ENCODE measurements around the gene KIF20A. TPM values are rescaled to one million over a fixed set of nuclear protein-coding genes. Genes with fewer than 3 reads are reported as not detected.

KIF20A gene
- total RNA-seq, 1 experiment from 2014 or later = 74.2 TPM

DNA sequence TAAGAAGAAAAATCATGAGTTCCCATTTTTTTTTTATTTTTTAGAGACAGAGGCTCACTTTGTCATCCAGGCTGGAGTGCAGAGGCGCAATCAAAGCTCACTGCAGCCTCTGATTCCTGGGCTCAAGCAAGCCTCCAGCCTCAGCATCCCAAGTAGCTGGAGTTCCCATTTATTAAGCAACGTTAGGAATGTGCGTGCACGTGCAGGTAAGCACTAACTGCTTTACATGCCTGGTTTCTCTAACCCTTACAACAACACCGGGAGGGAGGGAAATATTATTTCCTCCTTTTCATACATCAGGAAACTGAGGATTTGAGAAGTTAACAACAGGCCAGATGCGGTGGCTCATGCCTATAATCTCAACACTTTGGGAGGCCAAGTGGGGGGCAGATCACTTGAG is 50.5 kb downstream of the KIF20A start:
- no peak for TF ChIP-seq EZH2 (IDR thresholded peaks at IDR 0.05)
- TF ChIP-seq, protein P1, sequence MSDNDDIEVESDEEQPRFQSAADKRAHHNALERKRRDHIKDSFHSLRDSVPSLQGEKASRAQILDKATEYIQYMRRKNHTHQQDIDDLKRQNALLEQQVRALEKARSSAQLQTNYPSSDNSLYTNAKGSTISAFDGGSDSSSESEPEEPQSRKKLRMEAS (IDR thresholded peaks at IDR 0.05) = no peak
- no peak for TF ChIP-seq EGR1 (IDR thresholded peaks at IDR 0.05; ENCODE audit: low read depth)
- no peak for TF ChIP-seq JUND (IDR thresholded peaks at IDR 0.05)
- Histone ChIP-seq H3K9ac (ENCODE audit: low read length) (no peak overlapping the region), H3K9me2 (ENCODE audit: insufficient read depth) (no peaks in the 10 kb centered on the region), H3K36me3 (ENCODE audit: control insufficient read depth in 1 of 2, insufficient read depth in 2 of 2, low read length in 2 of 2) (no peaks in the 10 kb centered on the region), H3K79me2 (ENCODE audit: insufficient read depth, low read length) (no peaks in the 10 kb centered on the region), H3K9me3 (ENCODE audit: control insufficient read depth in 1 of 2, insufficient read depth in 1 of 2, low read depth in 1 of 2, low read length in 2 of 2) (peaks cover 5 to 8% of the 10 kb centered on the region in 2 experiments; a peak in 3 of 4 replicates), H3K4me2 (ENCODE audit: low read length) (no peak overlapping the region), H3K4me3 (replicated peaks in 1 of 2; ENCODE audit: low read depth in 1 of 2, low read length in 2 of 2) (no peak overlapping the region), H3K4me1 (ENCODE audit: control insufficient read depth in 1 of 2, insufficient read depth in 2 of 2, low read length in 2 of 2) (no peaks in the 10 kb centered on the region), H3K27me3 (ENCODE audit: insufficient read depth, low read length) (no peaks in the 10 kb centered on the region), H2AFZ (ENCODE audit: low read depth, low read length, poor library complexity, severe bottlenecking) (no peak overlapping the region), H4K20me1 (ENCODE audit: insufficient read depth) (no peaks in the 10 kb centered on the region), H3K27ac (ENCODE audit: low read depth, low read length) (no peak overlapping the region)
- CTCF ChIA-PET = interaction anchor here (0.7 kb wide), 1 partner anchor 65 kb away, joined by 5 read pairs; no protein-coding TSS in a partner anchor
- RAD21 ChIA-PET (ENCODE audit: low non-redundant PET in 1 of 2, low total read pairs in 2 of 2, uncharacterized antibody in 2 of 2, unreplicated experiment in 2 of 2) = no interaction called here
- ATAC-seq = no peak
- POLR2A ChIA-PET = no interaction called here
- no peak for DNase-seq (ENCODE audit: low read depth, low spot score)
- no TSS peak for BruUV-seq (replicated peaks)
- intact Hi-C loops (cut with micrococcal nuclease) = no loop called here

DNA sequence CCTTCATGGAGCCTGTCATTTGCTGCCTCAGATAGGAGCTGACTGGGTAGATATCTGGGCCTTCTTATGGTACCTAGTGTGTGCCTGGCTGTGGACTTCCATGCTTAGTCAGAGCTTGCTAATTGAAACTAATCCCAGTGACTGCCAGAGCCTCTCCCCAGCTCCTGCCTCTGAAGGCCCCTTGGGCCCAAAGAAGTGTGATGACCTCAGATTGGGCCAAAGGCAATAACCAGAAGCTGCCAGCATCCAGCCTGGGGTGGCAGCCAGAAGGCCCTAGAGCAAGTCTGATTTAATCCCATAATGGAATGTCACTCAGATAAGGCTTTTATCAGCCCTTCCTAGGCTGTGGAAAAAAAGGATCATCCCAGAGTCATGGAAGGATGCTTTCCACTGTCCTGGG is 51.3 kb downstream of the KIF20A start:
- BruUV-seq (replicated peaks) = no TSS peak
- ATAC-seq (peak; percentile 42; the same call in 1 of the 2 replicates), DNase-seq (ENCODE audit: low read depth, low spot score) (no peak)
- H3K4me3 ChIP-seq (replicated peaks in 1 of 2; ENCODE audit: low read depth in 1 of 2, low read length in 2 of 2) = no peak overlapping the region
- no peaks in the 10 kb centered on the region for H4K20me1 ChIP-seq (ENCODE audit: insufficient read depth)
- H3K27me3 ChIP-seq (ENCODE audit: insufficient read depth, low read length) = no peaks in the 10 kb centered on the region
- H3K4me1 ChIP-seq (ENCODE audit: control insufficient read depth in 1 of 2, insufficient read depth in 2 of 2, low read length in 2 of 2) = no peaks in the 10 kb centered on the region
- no peak overlapping the region for H3K27ac ChIP-seq (ENCODE audit: low read depth, low read length)
- H3K4me2 ChIP-seq (ENCODE audit: low read length) = no peak overlapping the region
- peaks cover 5 to 8% of the 10 kb centered on the region in 2 experiments; a peak in 3 of 4 replicates for H3K9me3 ChIP-seq (ENCODE audit: control insufficient read depth in 1 of 2, insufficient read depth in 1 of 2, low read depth in 1 of 2, low read length in 2 of 2)
- CTCF ChIA-PET = interaction anchor here (0.7 kb wide), 1 partner anchor 64 kb away, joined by 5 read pairs; no protein-coding TSS in a partner anchor
- H2AFZ ChIP-seq (ENCODE audit: low read depth, low read length, poor library complexity, severe bottlenecking) = no peak overlapping the region
- H3K9me2 ChIP-seq (ENCODE audit: insufficient read depth) = no peaks in the 10 kb centered on the region
- H3K36me3 ChIP-seq (ENCODE audit: control insufficient read depth in 1 of 2, insufficient read depth in 2 of 2, low read length in 2 of 2) = no peaks in the 10 kb centered on the region
- H3K79me2 ChIP-seq (ENCODE audit: insufficient read depth, low read length) = no peaks in the 10 kb centered on the region
- POLR2A ChIA-PET = no interaction called here
- H3K9ac ChIP-seq (ENCODE audit: low read length) = no peak overlapping the region
- intact Hi-C loops (cut with micrococcal nuclease) = no loop called here
- RAD21 ChIA-PET (ENCODE audit: low non-redundant PET in 1 of 2, low total read pairs in 2 of 2, uncharacterized antibody in 2 of 2, unreplicated experiment in 2 of 2) = no interaction called here
- no peak for TF ChIP-seq EZH2phosphoT487 (IDR thresholded peaks at IDR 0.05; ENCODE audit: borderline replicate concordance)
- TF ChIP-seq, protein P2, sequence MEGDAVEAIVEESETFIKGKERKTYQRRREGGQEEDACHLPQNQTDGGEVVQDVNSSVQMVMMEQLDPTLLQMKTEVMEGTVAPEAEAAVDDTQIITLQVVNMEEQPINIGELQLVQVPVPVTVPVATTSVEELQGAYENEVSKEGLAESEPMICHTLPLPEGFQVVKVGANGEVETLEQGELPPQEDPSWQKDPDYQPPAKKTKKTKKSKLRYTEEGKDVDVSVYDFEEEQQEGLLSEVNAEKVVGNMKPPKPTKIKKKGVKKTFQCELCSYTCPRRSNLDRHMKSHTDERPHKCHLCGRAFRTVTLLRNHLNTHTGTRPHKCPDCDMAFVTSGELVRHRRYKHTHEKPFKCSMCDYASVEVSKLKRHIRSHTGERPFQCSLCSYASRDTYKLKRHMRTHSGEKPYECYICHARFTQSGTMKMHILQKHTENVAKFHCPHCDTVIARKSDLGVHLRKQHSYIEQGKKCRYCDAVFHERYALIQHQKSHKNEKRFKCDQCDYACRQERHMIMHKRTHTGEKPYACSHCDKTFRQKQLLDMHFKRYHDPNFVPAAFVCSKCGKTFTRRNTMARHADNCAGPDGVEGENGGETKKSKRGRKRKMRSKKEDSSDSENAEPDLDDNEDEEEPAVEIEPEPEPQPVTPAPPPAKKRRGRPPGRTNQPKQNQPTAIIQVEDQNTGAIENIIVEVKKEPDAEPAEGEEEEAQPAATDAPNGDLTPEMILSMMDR (IDR thresholded peaks at IDR 0.05 in 2 of 3, conservative IDR thresholded peaks at IDR 0.05 in 1 of 3; ENCODE audit: borderline replicate concordance in 1 of 3, insufficient read depth in 1 of 3, low read depth in 2 of 3, low read length in 2 of 3) = no peak
- TF ChIP-seq, protein P3, sequence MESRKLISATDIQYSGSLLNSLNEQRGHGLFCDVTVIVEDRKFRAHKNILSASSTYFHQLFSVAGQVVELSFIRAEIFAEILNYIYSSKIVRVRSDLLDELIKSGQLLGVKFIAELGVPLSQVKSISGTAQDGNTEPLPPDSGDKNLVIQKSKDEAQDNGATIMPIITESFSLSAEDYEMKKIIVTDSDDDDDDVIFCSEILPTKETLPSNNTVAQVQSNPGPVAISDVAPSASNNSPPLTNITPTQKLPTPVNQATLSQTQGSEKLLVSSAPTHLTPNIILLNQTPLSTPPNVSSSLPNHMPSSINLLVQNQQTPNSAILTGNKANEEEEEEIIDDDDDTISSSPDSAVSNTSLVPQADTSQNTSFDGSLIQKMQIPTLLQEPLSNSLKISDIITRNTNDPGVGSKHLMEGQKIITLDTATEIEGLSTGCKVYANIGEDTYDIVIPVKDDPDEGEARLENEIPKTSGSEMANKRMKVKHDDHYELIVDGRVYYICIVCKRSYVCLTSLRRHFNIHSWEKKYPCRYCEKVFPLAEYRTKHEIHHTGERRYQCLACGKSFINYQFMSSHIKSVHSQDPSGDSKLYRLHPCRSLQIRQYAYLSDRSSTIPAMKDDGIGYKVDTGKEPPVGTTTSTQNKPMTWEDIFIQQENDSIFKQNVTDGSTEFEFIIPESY (IDR thresholded peaks at IDR 0.05; ENCODE audit: extremely low read depth, insufficient replicate concordance, low read length) = no peak
- TF ChIP-seq ZFX (IDR thresholded peaks at IDR 0.05) = no peak
- no peak for TF ChIP-seq EGR1 (IDR thresholded peaks at IDR 0.05; ENCODE audit: low read depth)
- TF ChIP-seq TCF7L2 (IDR thresholded peaks at IDR 0.05; ENCODE audit: borderline replicate concordance, extremely low read depth, insufficient read depth, insufficient read length) = no peak
- TF ChIP-seq JUND (IDR thresholded peaks at IDR 0.05) = no peak
- TF ChIP-seq, protein P1 (IDR thresholded peaks at IDR 0.05) = no peak
- TF ChIP-seq POLR2AphosphoS5 (IDR thresholded peaks at IDR 0.05; ENCODE audit: low read depth, low read length) = no peak
- no peak for TF ChIP-seq CBX3 (IDR thresholded peaks at IDR 0.05; ENCODE audit: low read depth)
- TF ChIP-seq SIN3A (IDR thresholded peaks at IDR 0.05; ENCODE audit: low read depth) = no peak
- TF ChIP-seq FOSL1 (IDR thresholded peaks at IDR 0.05; ENCODE audit: low read depth) = no peak

All from HCT116 (cell line).